Fibroblast of mammary gland (primary cell): ENCODE measurements around the gene GABRB2.

Source experiments
- DNase-seq: peaks from one replicate; pipeline ENCODE4 v3.0.0-alpha.2; 2010; ENCODE audit warnings: low read depth
- H3K4me3 ChIP-seq: 2 replicates; pipeline ENCODE4 v1.5.1; 2011; ENCODE audit warnings: low read depth, mild to moderate bottlenecking, low read length, moderate library complexity; ENCODE audit not compliant: control insufficient read depth
- CTCF ChIP-seq: conservative IDR thresholded peaks from 2 replicates; pipeline ENCODE4 v1.5.1; 2011; ENCODE audit warnings: low read depth, low read length, inconsistent platforms; ENCODE audit not compliant: control insufficient read depth, insufficient read depth

GABRB2 gene

GRCh38 chr5:161442471-161442870, 104.1 kb downstream of the GABRB2 start:
- TF ChIP-seq CTCF = no peak
- no peak for DNase-seq
- H3K4me3 ChIP-seq = no peak overlapping the region

- H3K4me3 ChIP-seq = no peak overlapping the region
- DNase-seq = no peak
- no peak for TF ChIP-seq CTCF
Observed at GRCh38 chr5:161432798-161433197, 113.7 kb downstream of the GABRB2 start.

- no peak for TF ChIP-seq CTCF
- no peak overlapping the region for H3K4me3 ChIP-seq
- no peak for DNase-seq
Observed at GRCh38 chr5:161431963-161432362, 114.6 kb downstream of the GABRB2 start.

- DNase-seq = no peak
- TF ChIP-seq CTCF = no peak
Observed at GRCh38 chr5:161421067-161421466, 125.5 kb downstream of the GABRB2 start.

GRCh38 chr5:161420521-161420920, 126.0 kb downstream of the GABRB2 start:
- TF ChIP-seq CTCF = no peak
- no peak overlapping the region for H3K4me3 ChIP-seq
- DNase-seq = no peak

More at GRCh38 chr5:161421067-161421466, 125.5 kb downstream of the GABRB2 start:
- no peak overlapping the region for H3K4me3 ChIP-seq

- no peak for TF ChIP-seq CTCF
- H3K4me3 ChIP-seq = no peak overlapping the region
- no peak for DNase-seq
Observed at GRCh38 chr5:161414896-161415295, 131.6 kb downstream of the GABRB2 start.

- H3K4me3 ChIP-seq = no peak overlapping the region
- peak; percentile 6 for DNase-seq
- no peak for TF ChIP-seq CTCF
Observed at GRCh38 chr5:161414037-161414436, 132.5 kb downstream of the GABRB2 start.
